NCI-H748 (cell line): Measurements from ENCODE around the gene SSC5D.

Experiments
- DNase-seq: peaks from one replicate; lab custom pipeline; 2025; ENCODE audit not compliant: unreplicated experiment; lab: John Stamatoyannopoulos, UW

Gene SSC5D

DNA sequence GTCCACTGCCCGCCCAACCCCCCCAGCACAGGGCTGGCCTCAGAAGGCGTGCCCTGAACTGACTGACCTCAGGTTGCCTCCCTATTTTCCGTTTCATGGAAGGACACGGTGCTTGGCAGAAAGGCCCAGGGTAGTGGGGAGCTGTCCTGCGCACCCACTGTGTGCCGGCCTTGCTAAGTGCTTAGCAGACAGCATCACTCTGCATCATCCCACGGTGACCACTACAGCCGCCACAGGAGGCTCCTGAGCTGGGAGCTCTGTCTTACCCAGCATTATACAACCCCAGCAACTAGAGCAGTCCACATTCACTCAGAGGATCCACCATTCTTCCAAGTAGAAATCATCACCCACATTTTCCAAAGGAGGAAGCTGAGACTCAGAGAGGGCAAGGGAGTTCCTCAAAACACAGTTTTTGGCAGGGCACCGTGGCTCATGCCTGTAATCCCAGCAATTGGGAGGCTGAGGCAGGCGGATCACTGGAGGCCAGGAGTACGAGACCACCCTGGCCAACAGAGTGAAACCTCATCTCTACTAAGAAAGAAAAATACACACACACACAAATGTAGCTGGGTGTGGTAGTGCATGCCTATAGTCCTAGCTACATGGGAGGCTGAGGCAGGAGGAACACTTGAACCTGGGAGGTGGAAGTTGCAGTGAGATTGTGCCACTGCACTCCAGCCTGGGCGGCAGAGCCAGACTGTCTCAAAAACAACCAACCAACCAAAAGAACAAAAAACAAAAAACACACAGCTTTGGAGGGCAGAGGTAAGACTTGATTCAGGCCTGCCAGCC is 47.1 kb downstream of the SSC5D start:
- no peak for DNase-seq

DNA sequence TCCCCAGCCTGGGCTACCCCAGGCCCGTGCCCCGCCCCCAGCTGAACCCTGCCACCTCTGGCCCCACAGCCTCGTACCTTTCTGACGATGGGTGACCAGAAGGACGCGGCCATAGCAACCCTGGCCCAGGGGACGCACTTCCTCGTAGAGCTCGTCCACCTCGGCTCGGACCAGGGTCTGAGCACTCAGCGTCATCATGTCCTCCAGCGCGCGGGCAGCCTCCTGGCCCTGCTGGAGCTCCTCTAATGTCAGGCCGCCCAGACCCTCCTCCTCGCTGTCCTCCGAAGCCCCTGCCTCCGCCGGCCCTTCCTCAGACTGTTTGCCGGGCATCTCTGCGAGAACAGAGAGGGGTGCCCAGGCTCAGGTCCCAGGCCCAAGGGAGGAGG is 47.7 kb downstream of the SSC5D start:
- no peak for DNase-seq

DNA sequence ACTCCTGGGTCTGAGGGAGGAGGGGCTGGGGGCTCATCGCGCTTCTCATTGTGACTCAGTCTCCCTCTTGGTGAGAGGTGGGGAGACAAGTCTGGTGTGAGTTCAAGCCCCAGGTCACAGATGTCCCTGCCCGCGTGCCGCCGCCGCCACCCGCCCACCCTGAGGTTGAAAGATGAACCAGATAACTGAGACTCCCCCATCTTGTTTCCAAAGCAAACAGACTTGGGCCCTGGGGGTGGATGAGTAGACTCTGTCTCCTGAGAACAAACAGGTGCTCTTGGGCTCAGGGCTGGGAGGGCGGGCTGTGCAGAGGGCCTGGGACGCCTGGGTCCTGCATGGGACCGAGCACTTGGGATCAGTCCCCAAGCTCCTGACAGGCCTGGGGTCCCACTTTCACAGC is 48.1 kb downstream of the SSC5D start:
- DNase-seq = no peak

DNA sequence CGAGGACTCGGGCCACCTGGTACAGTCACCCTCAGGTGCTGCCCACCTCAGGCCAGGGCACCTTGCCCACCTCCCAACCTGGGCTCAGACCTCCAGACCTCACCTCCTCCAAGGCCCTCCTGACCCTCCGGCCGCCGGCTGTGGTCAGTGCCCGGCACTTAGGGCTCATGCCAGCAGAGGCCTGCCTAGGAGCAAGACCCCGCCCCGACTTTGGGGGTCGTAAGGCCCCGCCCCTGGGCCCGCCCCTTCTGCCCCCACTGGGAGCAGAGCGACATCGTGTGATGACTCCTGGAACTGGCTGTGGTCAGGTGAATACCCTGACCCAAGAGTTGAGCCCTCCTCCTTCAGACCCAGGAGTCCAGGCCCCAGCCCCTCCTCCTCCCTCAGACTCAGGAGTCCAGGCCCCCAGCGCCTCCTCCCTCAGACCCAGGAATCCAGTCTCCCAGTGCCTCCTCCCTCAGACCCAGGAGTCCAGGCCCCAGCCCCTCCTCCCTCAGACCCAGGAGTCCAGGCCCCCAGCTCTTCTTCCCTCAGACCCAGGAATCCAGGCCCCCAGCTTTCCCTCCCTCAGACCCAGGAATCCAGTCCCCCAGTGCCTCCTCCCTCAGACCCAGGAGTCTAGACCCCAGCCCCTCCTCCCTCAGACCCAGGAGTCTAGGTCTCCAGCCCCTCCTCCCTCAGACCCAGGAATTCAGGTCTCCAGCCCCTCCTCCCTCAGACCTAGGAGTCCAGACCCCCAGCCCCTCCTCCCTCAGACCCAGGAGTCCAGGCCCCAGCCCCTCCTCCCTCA is 48.9 kb downstream of the SSC5D start, which contains the start of gene SBK2:
SBK2 (minus strand) TSS at position 183 of the 790 bp plus-strand sequence. CDS start 839 bp downstream, outside the sequence.
- DNase-seq = no peak

DNA sequence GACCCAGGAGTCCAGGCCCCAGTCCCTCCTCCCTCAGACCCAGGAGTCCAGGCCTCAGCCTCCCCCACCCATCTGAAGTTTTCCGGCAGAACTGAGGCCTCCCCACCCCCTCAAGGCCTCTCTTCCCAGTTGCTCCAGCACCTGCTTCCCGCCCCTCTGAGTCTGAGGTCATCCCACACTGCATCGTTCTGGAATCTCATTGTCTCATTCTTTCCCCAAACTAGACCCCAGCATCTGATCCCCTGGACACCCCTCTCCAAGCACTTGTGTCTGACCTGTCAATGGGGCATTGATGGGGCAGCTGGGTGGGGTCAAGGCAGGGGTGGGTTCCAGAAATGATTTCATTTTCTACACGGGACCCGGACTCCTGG is 49.5 kb downstream of the SSC5D start:
- no peak for DNase-seq

DNA sequence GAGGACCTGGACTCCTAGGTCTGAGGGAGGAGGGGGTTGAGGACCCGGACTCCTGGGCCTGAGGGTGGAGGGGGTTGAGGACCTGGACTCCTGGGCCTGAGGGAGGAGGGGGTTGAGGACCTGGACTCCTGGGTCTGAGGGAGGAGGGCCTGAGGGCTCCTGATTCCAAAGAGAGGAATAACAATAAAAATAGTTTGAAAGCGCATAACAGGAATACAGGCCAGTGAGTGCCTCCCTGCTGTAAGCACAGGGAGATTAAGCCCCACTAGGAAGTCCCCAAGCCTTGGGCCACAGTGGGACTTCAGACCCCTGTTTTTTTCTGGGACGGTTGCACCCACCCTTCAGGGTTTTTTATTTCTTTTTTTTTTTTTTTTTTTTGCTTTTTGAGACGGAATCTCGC is 49.9 kb downstream of the SSC5D start:
- DNase-seq = no peak

DNA sequence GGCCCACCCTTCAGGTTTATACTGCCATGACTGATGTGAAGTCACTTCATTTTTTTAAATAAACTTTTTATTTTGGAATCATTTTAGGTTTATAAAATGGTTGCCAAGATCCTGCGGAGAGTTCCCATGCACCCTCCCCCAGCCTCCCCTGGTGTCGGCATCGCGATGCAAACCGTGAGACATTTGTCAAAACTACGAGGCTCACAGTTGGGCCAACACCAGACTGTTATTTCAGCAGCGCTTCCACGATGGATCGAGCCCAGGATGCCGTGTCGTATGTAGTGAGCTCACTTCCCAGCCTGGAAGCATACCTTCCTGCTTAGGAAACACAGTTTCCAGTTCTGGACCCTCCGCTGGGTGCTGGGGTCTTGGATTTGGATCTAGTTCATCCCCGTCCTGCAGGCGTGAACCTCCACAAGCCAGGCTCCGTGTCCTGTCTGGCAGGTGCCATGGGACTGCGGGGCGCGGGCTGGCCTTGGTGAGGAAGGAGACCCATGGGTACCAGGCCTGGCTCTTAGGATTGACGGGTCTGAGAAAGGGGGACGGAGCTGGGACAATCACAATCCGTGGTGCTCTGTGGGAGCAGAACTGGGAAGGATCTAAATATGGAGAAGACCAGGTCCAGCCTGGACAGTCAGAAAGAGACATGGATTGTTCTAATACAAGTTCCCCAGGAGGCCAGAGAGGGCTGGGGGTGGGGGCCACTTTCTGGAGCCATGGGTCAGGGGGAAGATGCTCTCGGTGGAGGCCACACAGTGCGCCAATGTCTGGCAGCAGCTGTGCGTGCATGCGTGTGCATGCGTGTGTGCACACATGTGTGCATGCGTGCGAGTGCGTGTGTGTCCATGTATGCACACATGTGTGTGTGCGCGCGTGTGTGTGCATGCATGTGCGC is 51.1 kb downstream of the SSC5D start:
- no peak for DNase-seq

DNA sequence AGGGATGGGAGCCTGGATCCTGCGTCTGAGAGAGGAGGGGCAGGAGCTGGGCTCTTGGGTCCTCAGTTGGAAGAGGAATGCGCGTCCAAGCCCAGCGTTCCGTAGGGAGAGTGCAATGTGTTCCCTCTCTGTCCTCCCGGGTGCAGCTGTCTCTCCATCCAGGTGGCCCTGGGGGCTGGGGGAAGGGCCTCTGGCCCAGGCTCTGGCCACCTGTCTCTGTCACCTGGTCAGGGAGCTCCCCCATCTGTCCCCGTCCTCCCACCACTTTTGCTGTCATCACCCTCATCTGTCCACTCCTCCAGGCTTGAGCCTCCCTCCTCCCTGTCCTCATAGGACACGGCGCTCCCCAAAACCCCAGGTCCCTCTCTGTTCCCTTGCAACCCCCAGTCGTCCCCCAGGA is 52.4 kb downstream of the SSC5D start:
- DNase-seq = peak; percentile 23

DNA sequence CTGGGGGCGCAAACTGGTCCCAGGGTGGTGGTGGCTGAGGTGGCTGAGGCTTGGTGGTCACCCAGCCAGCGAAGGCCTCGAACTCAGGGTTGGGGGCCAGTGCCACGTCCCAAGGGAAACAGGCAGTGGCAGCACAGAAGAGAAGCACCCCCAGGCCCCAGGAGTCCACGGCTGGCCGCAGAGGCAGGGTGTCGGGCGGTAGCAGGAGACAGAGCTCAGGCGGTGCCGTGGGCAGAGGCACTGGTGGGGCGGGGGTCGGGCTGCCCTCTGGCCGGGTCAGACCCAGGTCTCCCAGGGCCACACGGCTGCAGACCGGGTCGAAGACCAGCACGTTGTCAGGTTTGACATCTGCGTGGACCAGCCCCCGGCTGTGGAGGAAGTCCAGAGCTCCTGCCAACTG is 52.9 kb downstream of the SSC5D start:
- DNase-seq = no peak

DNA sequence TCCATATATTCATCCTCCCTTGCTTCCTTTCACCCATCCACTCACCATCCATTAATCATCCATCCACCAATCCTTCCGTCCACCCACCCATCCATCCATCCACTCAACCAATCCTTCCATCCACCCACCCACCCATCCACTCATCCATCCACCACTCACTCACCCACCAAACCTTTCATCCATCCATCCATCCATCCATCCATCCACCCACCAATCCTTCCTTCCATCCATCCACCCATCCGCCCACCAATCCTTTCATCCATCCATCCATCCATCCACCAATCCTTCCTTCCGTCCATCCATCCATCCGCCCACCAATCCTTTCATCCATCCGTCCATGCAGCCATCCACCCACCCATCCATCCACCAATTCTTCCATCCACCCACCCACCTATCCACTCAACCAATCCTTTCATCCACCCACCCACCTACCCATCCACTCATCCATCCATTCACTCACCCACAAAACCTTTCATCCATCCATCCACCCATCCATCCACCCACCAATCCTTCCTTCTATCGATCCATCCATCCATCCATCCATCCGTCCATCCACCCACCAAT is 54.1 kb downstream of the SSC5D start:
- no peak for DNase-seq

DNA sequence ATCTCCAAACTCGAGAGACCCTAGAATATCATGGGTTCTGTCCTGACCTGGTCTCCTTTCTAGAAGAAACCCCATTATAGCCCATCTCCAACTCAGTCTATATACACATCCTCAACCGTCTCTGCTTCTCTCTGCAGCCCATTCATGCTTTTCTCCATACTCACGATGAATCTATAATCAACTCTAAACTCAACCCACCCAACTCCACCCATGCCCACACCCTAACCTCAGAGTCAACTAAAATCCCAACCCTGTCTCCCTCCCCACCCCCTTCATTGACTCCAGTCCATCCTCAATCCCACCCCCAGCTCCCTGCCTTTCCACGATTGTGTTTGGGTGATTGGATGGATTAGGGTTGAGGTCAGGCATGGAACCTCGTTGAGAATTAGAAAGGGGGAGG is 55.3 kb downstream of the SSC5D start:
- no peak for DNase-seq

DNA sequence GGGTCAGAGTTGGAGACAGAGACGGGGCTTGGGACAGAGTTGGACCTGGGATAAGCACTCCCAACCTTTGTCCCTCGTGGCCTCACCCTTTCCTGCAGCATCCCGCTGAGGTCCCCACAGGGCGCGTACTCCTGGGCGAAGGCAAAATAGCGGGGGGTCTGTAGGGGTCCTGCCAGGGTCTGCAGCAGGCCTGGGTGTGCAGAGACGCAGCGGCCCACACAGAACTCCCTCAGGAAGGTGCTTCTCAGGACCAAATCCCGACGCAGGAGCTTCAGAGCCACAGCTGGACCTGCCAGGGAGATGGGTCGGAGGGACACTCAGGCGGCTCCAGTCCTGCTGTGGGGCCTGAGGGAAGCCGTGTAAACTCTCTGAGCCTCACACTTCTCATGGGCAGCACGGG is 55.8 kb downstream of the SSC5D start:
- DNase-seq = no peak

DNA sequence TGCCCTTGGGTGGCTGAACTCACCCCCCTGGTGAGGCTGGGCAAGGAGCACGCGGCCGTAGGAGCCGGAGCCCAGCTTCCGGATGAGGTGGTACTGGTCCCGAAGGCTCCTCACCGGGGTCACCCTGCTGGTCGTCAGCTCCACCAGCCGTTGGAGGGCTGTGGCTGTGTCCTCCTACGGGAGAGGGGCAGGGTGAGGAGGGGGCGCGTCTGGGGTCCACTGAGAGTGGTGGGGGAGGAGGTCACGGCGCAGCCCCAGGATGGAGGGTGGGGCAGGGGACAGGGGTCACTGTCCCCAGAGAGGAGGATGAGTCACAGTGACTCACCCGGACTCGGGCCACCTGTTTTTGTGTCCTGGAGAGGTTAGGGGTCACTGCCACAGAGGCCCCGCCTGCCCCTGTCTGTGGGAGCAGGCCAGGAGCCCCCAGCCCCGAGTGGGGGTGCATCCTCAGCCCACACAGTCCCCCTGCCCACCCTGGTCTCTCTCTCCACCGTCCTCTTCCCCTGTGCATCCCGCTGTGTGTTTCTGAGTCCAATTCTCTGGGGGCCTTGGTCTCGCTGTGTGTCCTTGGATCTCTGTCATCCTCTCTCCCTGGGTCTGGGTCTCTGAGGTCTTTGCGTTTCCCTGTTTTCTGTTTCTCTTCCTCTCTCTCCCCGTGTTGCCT is 56.7 kb downstream of the SSC5D start:
- no peak for DNase-seq

DNA sequence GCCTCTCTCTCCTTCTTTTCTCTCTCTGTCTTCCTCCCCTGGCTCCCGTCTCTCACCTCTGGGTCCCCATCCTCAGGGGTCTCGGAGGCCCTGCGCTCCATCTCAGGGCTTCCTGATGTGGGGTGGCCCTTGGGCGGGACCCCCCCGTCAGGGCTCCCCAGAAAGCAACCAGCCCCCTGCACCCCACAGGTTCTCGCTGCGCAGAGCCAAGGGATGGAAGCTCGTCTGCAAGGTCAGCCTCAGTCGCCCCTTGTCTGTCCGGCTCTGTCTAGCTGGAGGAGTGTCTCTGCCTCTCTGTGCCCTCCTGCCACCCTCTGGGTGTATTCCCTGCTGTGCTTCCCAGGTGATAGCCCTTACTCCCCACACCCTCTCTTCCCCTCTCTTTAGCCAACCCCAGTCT is 57.2 kb downstream of the SSC5D start, which contains the start of gene SBK3:
SBK3 (minus strand) TSS at position 101 of the 400 bp plus-strand sequence; CDS start at position 101, 0 bp downstream.
- no peak for DNase-seq

DNA sequence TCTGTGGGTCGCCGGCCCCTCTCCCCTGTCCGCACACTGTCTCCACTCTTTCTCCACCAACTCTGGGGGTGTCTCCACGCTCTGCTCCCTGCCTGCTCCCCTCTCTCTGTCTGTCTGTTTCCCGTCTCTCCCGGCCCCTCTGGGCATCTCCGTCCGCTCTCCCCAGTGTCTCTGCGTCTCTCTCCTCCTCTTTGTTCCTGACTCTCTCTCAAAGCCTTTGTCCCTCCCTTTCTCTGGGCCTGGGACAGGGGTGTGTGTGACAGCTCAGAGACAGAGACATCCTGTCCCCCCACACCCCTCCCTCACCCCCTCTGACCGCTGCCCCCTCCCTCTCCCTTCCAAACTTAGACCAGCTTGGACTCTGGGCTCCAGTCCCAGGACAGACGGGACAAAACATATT is 57.8 kb downstream of the SSC5D start:
- DNase-seq = no peak

DNA sequence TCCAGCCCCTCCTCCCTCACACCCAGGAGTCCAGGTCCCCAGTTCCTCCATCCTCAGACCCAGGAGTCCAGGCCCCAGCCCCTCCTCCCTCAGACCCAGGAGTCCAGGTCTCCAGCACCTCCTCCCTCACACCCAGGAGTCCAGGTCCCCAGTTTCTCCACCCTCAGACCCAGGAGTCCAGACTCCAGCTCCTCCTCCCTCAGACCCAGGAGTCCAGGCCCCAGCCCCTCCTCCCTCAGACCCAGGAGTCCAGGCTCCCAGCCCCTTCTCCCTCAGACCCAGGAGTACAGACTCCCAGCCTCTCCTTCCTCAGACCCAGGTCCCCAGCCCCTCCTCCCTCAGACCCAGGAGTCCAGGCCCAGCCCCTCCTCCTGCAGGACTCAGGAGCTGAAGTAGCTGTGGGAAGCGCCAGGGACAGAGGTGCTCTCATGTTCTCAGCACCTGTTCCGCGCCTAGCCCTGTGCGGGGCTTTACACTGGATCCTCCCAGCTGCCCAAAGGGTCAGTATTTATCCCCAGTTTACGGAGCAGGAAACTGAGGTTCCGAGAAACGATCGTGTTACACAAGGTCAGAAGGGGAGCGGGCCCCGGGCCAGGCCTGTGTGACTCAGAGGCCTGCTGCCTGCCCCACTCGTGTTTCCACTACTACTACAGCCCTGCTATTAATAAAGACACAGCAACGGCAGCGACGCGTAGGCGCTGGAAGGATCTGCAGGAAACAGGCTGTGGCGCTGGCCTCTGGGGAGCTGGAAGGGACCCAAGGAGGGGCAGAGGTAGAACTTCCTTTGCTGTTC is 58.8 kb downstream of the SSC5D start:
- no peak for DNase-seq

DNA sequence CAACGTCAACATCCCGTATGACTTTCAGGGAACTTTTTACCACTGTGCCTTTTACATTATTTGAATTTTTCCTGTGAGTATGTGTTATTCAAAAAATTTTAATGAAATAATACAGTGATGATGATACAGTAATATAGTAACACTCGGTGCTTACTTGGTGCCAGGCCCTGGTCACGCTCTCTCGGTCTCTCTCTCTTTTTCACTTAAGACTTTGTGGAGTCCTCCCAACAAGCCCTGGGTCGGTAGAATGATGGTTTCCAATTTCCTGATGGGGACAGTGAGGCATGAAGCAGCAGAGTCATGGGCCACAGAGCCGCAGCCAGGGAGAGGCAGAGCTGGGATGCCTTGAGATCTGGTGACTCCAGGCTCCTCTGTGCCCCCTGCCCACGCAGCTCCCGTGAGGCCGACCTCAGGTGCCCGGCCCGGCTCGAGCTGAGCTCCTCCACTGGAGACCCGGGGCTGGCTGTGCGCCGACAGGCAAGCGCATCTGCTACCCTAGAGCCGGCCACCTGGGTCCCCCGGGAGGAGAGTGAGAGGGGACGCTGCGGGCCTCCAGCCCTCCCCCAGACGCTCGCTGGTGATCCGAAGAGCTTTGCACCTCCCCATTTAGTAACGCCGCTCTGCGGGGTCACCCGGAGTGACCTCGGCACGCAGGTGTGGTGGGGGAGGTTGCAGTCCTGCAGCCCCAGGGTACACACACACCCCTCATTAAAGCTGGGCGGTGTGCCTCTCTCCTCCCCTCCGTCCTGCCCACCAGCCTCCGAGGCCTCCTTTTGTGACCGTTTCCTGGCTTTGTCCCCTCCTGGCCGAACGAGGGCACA is 61.5 kb downstream of the SSC5D start:
- peak; percentile 31 for DNase-seq

DNA sequence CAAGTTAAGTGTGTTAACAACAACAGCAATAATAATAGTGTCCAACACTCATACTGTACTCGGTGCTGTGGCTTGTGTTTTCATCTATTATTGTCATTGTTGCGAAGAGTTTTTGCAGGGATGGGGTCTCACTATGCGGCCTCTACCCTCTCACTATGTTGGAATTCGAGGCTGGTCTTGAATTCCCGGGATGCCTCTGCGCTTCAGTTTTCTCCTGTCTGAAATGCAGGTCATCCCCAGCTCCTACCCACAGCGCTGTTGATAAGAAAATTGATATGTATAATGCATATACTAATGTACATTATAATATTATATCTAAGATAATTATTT is 62.0 kb downstream of the SSC5D start:
- DNase-seq = no peak

DNA sequence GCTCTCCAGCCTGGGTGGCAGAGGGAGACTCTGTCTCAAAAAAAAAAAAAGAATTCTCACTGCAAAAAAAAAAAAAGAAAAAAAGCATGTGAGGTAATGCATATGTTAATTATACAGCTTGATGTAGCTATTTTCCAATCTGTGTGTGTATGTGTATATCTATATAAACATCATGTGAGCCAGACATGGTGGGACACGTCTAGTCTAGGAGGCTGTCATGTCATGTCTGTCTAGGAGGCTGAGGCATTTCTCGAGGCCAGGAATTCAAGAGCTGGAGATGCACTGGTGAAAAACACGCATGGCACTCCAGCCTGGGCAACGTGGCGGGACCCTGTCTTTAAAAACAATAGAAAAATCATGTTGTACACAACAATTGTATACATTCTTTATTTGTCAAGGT is 64.0 kb downstream of the SSC5D start:
- DNase-seq = no peak
